ENCODE results near the gene CSH2. TPM values are rescaled to one million over a fixed set of nuclear protein-coding genes. Genes with fewer than 3 reads are reported as not detected.
A peak's percentile ranks its signal among the peaks of the same experiment; 100 is the strongest.
"Not testable (repeated sequence)": the region's sequence is repeated elsewhere in the genome, so short reads cannot be mapped to it uniquely, and the experiment has no call there.

CSH2 gene
- total RNA-seq, 1 donor: 0.10 TPM

GRCh38 chr17:63847525-63848249 is 25.8 kb downstream of the CSH2 start:
- peaks cover 22% of the 10 kb centered on the region for H3K4me1 ChIP-seq (ENCODE audit: insufficient read depth, low read length)
- H3K4me3 ChIP-seq (ENCODE audit: low read length): no peak overlapping the region
- no peaks in the 10 kb centered on the region for H3K9me3 ChIP-seq (ENCODE audit: low read depth, low read length)
- no peaks in the 10 kb centered on the region for H3K27me3 ChIP-seq (ENCODE audit: insufficient read depth, low read length)

GRCh38 chr17:63845509-63845908 is 28.0 kb downstream of the CSH2 start:
- H3K4me3 ChIP-seq (ENCODE audit: low read length): no peak overlapping the region
- no peaks in the 10 kb centered on the region for H3K9me3 ChIP-seq (ENCODE audit: low read depth, low read length)
- no peaks in the 10 kb centered on the region for H3K27me3 ChIP-seq (ENCODE audit: insufficient read depth, low read length)
- peaks cover 34% of the 10 kb centered on the region for H3K4me1 ChIP-seq (ENCODE audit: insufficient read depth, low read length)

- no peaks in the 10 kb centered on the region for H3K27me3 ChIP-seq (ENCODE audit: insufficient read depth, low read length)
- peak overlapping the region; percentile 80 for H3K4me3 ChIP-seq (ENCODE audit: low read length)
- H3K9me3 ChIP-seq (ENCODE audit: low read depth, low read length): no peaks in the 10 kb centered on the region
- peaks cover 49% of the 10 kb centered on the region for H3K4me1 ChIP-seq (ENCODE audit: insufficient read depth, low read length)
These were observed 29.4 kb downstream of the CSH2 start for GRCh38 chr17:63843910-63844677.

DNA sequence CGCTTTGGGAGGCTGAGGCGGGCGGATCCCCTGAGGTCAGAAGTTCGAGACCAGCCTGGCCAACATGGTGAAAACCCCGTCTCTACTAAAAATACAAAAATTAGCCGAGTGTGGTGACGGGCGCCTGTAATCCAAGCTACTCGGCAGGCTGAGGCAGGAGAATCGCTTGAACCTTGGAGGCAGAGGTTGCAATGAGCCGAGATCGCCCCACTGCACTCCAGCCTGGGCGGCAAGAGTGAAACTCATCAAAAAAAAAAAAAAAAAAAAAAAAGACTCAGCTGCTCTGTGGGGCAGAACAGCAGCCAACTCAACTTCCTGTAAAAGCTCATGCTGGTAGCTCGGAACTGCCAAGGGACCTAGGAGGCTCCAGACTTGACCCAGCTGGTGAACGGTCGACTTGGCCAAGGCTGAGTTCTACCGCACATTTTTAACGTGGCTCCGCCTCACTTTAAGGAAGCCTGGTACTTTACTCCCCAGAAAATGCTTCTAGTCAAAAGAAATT is 30.0 kb downstream of the CSH2 start:
- Histone ChIP-seq H3K4me1 (ENCODE audit: insufficient read depth, low read length) (peaks cover 50% of the 10 kb centered on the region), H3K4me3 (ENCODE audit: low read length) (peak overlapping the region; percentile 80)
- not testable (repeated sequence) for H3K9me3 ChIP-seq (ENCODE audit: low read depth, low read length); H3K27me3 ChIP-seq (ENCODE audit: insufficient read depth, low read length)

- Histone ChIP-seq H3K27me3 (ENCODE audit: insufficient read depth, low read length) (no peaks in the 10 kb centered on the region), H3K9me3 (ENCODE audit: low read depth, low read length) (no peaks in the 10 kb centered on the region), H3K4me1 (ENCODE audit: insufficient read depth, low read length) (peaks cover 54% of the 10 kb centered on the region), H3K4me3 (ENCODE audit: low read length) (peak within 1 kb of the TSS; percentile 80)
These were observed 30.7 kb downstream of the CSH2 start, which contains the start of gene SMARCD2 for GRCh38 chr17:63842540-63843386. Gene SMARCD2, minus strand, starts transcription at chr17:63842685. Its CDS starts 11 bp downstream, at chr17:63842674.

- peak overlapping the region; percentile 80 for H3K4me3 ChIP-seq (ENCODE audit: low read length)
- H3K4me1 ChIP-seq (ENCODE audit: insufficient read depth, low read length): peaks cover 58% of the 10 kb centered on the region
- H3K9me3 ChIP-seq (ENCODE audit: low read depth, low read length): no peaks in the 10 kb centered on the region
- no peaks in the 10 kb centered on the region for H3K27me3 ChIP-seq (ENCODE audit: insufficient read depth, low read length)
These were observed 31.3 kb downstream of the CSH2 start for GRCh38 chr17:63842173-63842539.

GRCh38 chr17:63841350-63842172 is 31.9 kb downstream of the CSH2 start:
- H3K4me3 ChIP-seq (ENCODE audit: low read length): peak overlapping the region; percentile 80
- no peaks in the 10 kb centered on the region for H3K27me3 ChIP-seq (ENCODE audit: insufficient read depth, low read length)
- no peaks in the 10 kb centered on the region for H3K9me3 ChIP-seq (ENCODE audit: low read depth, low read length)
- peaks cover 58% of the 10 kb centered on the region for H3K4me1 ChIP-seq (ENCODE audit: insufficient read depth, low read length)

DNA sequence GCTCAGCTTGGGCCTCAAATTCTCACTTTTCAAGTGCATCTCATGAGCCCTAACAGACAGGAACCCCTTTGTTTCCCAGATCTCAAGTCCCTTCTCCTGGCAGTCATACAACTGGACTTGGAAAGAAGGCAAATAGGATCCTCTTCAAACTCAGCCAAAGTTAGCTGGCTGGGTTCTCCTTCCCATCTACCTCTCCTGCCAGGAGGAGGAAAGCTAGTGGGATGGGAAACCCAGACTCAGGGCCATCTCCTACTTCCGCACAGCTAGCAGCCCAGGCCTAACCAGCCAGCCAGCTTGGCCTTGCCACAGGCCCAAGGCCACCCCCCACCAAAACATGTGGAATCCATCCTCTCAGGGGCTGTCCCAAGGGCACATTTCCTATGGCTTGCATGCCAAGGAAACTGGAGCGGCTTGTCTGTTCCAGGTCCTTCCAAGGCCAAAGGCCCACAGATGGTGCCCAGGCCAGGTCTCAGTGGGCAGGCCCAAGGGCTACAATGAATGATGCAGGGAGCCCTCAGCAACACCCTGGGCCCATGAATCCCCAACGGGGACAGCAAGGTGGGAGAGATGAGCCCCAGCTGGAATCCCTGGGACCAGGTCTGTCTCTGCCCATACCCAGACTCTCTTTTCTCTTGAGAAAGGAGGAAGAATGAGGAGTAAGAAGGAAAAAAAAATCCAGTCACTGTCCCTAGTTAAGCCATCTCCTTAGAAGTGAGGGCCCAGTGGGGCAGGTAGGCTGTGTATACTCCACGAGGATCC is 32.7 kb downstream of the CSH2 start:
- Histone ChIP-seq H3K4me3 (ENCODE audit: low read length) (peak overlapping the region; percentile 80), H3K9me3 (ENCODE audit: low read depth, low read length) (no peaks in the 10 kb centered on the region), H3K27me3 (ENCODE audit: insufficient read depth, low read length) (no peaks in the 10 kb centered on the region), H3K4me1 (ENCODE audit: insufficient read depth, low read length) (peaks cover 58% of the 10 kb centered on the region)

DNA sequence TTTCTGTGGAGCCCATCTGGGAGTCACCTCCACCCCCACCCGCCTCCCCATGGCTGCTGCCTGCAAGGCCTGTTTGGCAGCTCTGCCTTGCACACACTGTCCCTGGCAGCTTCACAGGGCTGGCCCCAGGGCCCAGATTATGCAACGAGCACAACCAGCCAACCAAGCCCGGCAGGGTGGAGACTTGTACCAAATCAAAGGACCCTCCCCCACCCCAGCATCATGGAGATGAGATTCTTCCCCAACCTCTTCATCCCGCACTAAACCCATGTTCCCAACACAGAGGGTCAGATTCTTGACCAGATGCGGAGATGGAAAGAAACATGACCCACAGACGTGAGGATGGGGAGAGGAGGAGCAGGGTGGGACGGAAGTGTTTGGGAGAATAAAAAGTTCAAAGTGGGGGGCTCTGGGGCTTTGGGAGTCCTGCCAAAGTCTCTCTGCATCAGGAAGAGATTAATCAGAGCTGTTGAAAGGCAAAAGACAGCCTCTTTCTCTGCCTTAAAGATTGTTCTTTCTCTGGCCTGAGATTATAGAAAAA is 34.8 kb downstream of the CSH2 start:
- H3K9me3 ChIP-seq (ENCODE audit: low read depth, low read length): no peaks in the 10 kb centered on the region
- H3K4me3 ChIP-seq (ENCODE audit: low read length): no peak overlapping the region
- H3K4me1 ChIP-seq (ENCODE audit: insufficient read depth, low read length): peaks cover 62% of the 10 kb centered on the region
- H3K27me3 ChIP-seq (ENCODE audit: insufficient read depth, low read length): no peaks in the 10 kb centered on the region

- peaks cover 56% of the 10 kb centered on the region for H3K4me1 ChIP-seq (ENCODE audit: insufficient read depth, low read length)
- H3K4me3 ChIP-seq (ENCODE audit: low read length): no peak overlapping the region
These were observed 35.4 kb downstream of the CSH2 start for GRCh38 chr17:63837962-63838600.

GRCh38 chr17:63837480-63837879 is 36.0 kb downstream of the CSH2 start:
- H3K27me3 ChIP-seq (ENCODE audit: insufficient read depth, low read length): no peaks in the 10 kb centered on the region
- H3K4me1 ChIP-seq (ENCODE audit: insufficient read depth, low read length): peaks cover 55% of the 10 kb centered on the region
- H3K4me3 ChIP-seq (ENCODE audit: low read length): no peak overlapping the region
- no peaks in the 10 kb centered on the region for H3K9me3 ChIP-seq (ENCODE audit: low read depth, low read length)

More at GRCh38 chr17:63837962-63838600, 35.4 kb downstream of the CSH2 start:
- Histone ChIP-seq H3K9me3 (ENCODE audit: low read depth, low read length) (no peaks in the 10 kb centered on the region), H3K27me3 (ENCODE audit: insufficient read depth, low read length) (no peaks in the 10 kb centered on the region)

- Histone ChIP-seq H3K4me1 (ENCODE audit: insufficient read depth, low read length) (peaks cover 60% of the 10 kb centered on the region), H3K4me3 (ENCODE audit: low read length) (no peak overlapping the region), H3K9me3 (ENCODE audit: low read depth, low read length) (no peaks in the 10 kb centered on the region), H3K27me3 (ENCODE audit: insufficient read depth, low read length) (no peaks in the 10 kb centered on the region)
These were observed 36.7 kb downstream of the CSH2 start for GRCh38 chr17:63836811-63837210.

DNA sequence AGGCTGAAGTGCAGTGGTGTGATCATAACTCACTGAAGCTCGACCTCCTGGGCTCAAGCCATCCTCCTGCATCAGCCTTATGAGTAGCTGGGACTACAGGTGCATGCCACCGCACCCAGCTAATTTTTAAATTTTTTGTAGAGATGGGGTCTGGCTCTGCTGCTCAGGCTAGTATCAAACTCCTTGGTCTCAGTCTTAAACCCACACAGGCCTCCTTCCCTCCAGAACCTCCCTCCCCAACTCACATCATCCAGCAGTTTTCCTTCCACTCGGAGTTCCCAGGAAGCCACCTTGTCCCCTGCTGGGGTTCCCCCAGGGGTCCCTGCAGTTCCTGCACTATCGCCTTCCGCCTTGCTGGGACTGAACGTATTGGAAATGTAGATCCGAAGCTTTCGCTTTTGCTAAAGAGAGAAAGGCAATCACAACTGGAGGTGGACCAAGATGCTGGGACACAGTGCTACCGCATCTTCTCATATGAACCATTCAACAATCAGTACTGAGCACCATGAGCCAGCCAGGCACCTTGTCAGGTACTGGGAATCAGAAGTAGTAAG is 38.2 kb downstream of the CSH2 start:
- Histone ChIP-seq H3K27me3 (ENCODE audit: insufficient read depth, low read length) (no peaks in the 10 kb centered on the region), H3K4me3 (ENCODE audit: low read length) (no peak overlapping the region), H3K9me3 (ENCODE audit: low read depth, low read length) (no peaks in the 10 kb centered on the region), H3K4me1 (ENCODE audit: insufficient read depth, low read length) (peaks cover 57% of the 10 kb centered on the region)

All from mononuclear cell (primary cell).